Measurements from ENCODE around the gene KRT26. TPM values are rescaled to one million over a fixed set of nuclear protein-coding genes. Genes with fewer than 3 reads are reported as not detected.

The KRT26 gene
- total and polyA plus RNA-seq, 2 of the 13 experiments (the other 11 are each of a cell fraction or from before 2014, with no cell fraction given) = not detected

GRCh38 chr17:40726919-40727318 lies 45.1 kb downstream of the KRT26 start:
- Histone ChIP-seq H3K79me2 (ENCODE audit: insufficient read depth, low read length) (no peaks in the 10 kb centered on the region), H3K27ac (ENCODE audit: extremely low read length, insufficient read depth, low read length) (no peak overlapping the region), H3K4me2 (ENCODE audit: low read depth, low read length) (no peak overlapping the region), H3K4me1 (ENCODE audit: insufficient read depth, low read length) (no peaks in the 10 kb centered on the region), H3K9ac (ENCODE audit: insufficient read depth, low read depth, low read length) (no peak overlapping the region), H3K4me3 (replicated peaks in 1 of 3; ENCODE audit: insufficient read depth in 1 of 3, low read depth in 2 of 3, low read length in 3 of 3) (no peak overlapping the region), H4K20me1 (ENCODE audit: insufficient read depth, low read length) (no peaks in the 10 kb centered on the region), H3K27me3 (ENCODE audit: control insufficient read depth in 1 of 2, insufficient read depth in 2 of 2, low read length in 2 of 2) (no peaks in the 10 kb centered on the region), H3K9me3 (ENCODE audit: low read length) (no peaks in the 10 kb centered on the region), H2AFZ (ENCODE audit: low read length) (no peak overlapping the region), H3K36me3 (replicated peaks in 1 of 2; ENCODE audit: control insufficient read depth in 1 of 2, insufficient read depth in 2 of 2, low read length in 2 of 2) (no peaks in the 10 kb centered on the region)
- ATAC-seq = no peak
- in situ Hi-C loops (cut with HindIII; ENCODE audit: extremely low pct_ligation_motif_present, low pct_unique_long_range_greater_than_20kb) (no loop called here), intact Hi-C loops (cut with micrococcal nuclease; ENCODE audit: unreplicated experiment) (loop anchor here (2.0 kb wide), 1 partner anchor 112 kb away; no protein-coding TSS in a partner anchor)
- no TSS peak for BruUV-seq (replicated peaks)
- 2% methylated on average over 2 of the region's 2 CpGs for WGBS (ENCODE audit: low lambda C conversion rate)
- ChIA-PET POLR2A (no interaction called here), CTCF (ENCODE audit: low intra/inter-chr PET ratio, low total read pairs) (interaction anchor here (1.0 kb wide), 1 partner anchor 112 kb away, joined by 3 read pairs; no protein-coding TSS in a partner anchor)
- DNase-seq (ENCODE audit: low spot score) = peak; percentile 35
- peak; percentile 44 for TF ChIP-seq CTCF (CRISPR knock-in tag; IDR thresholded peaks at IDR 0.05)
- TF ChIP-seq, protein P1, sequence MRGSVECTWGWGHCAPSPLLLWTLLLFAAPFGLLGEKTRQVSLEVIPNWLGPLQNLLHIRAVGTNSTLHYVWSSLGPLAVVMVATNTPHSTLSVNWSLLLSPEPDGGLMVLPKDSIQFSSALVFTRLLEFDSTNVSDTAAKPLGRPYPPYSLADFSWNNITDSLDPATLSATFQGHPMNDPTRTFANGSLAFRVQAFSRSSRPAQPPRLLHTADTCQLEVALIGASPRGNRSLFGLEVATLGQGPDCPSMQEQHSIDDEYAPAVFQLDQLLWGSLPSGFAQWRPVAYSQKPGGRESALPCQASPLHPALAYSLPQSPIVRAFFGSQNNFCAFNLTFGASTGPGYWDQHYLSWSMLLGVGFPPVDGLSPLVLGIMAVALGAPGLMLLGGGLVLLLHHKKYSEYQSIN (CRISPR knock-in tag; IDR thresholded peaks at IDR 0.05; ENCODE audit: borderline replicate concordance) = no peak
- no peak for TF ChIP-seq ZNF552 (CRISPR knock-in tag; IDR thresholded peaks at IDR 0.05; ENCODE audit: borderline replicate concordance)
- no peak for TF ChIP-seq NR2C2 (CRISPR knock-in tag; IDR thresholded peaks at IDR 0.05; ENCODE audit: borderline replicate concordance)
- TF ChIP-seq TCF7 (IDR thresholded peaks at IDR 0.05; ENCODE audit: low read depth) = no peak
- TF ChIP-seq ZNF17 (CRISPR knock-in tag; IDR thresholded peaks at IDR 0.05) = no peak
- no peak for TF ChIP-seq NBN (conservative IDR thresholded peaks at IDR 0.05)
- TF ChIP-seq STAG1 (CRISPR knock-in tag; IDR thresholded peaks at IDR 0.05) = peak; percentile 36
- FAIRE-seq = peak; percentile 18
